GM10248 (cell line): ENCODE measurements around the gene LRRC32.
A peak's percentile ranks its signal among the peaks of the same experiment; 100 is the strongest.

ENCODE experiments used
- CTCF ChIA-PET: fragments of 300-600 bp; sonication (Branson Sonifier 250); formaldehyde crosslinking; extraction: SDS; loops from one replicate; lab custom pipeline; 2021; ENCODE audit warnings: antibody characterized with exemption; lab: Yijun Ruan, JAX
- POLR2A ChIA-PET: fragments of 350-650 bp; sonication (Branson Sonifier 250); formaldehyde crosslinking; extraction: SDS; loops from one replicate; lab custom pipeline; 2020; ENCODE audit warnings: antibody characterized with exemption; lab: Yijun Ruan, JAX
- DNase-seq: peaks from one replicate; pipeline ENCODE4 v3.0.0; 2012; ENCODE audit errors: extremely low spot score
- CTCF ChIP-seq: IDR thresholded peaks from 2 replicates; pipeline ENCODE4 v1.5.1; 2012; ENCODE audit warnings: mild to moderate bottlenecking, low read depth; ENCODE audit errors: extremely low read depth, missing control alignments, control extremely low read depth

The LRRC32 gene, protein sequence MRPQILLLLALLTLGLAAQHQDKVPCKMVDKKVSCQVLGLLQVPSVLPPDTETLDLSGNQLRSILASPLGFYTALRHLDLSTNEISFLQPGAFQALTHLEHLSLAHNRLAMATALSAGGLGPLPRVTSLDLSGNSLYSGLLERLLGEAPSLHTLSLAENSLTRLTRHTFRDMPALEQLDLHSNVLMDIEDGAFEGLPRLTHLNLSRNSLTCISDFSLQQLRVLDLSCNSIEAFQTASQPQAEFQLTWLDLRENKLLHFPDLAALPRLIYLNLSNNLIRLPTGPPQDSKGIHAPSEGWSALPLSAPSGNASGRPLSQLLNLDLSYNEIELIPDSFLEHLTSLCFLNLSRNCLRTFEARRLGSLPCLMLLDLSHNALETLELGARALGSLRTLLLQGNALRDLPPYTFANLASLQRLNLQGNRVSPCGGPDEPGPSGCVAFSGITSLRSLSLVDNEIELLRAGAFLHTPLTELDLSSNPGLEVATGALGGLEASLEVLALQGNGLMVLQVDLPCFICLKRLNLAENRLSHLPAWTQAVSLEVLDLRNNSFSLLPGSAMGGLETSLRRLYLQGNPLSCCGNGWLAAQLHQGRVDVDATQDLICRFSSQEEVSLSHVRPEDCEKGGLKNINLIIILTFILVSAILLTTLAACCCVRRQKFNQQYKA

DNA sequence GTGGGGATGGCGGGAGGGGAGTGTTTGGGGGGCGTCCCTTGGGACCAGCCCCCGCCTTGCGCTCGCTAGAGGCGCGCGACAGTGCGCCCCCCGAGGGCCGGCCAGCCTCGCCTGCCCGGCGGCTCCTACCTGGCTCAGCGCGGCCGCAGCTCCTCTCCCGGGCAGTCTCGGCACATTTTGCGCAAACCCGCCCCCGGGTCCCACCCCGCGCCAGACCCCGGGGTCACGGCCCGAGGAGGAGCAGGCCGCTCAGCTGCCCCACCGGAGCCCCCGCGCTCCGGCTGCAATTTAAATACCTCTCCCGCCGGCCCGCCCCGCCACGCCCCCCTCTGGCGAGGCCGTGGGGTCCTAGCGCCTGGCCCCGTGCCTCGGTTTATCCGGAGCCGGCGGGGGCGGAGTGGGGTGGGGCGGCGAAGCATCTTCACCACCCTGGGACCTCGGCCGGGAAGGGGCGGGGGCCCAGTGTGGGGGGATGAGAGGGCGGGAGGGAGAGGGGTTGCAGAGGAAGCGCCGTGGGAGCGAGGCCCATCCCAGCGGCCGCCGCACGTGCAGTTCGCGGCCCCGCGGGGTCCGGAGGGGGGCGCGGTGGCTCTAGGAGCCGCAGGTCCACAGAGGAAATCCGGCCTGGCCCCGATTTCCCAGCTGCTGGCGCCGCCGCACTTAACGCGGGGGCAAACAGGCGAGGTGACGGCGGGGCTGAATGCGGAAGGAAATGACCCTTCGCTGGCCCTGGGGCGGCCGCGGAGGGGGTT is at the start of gene LRRC32:
TSS of gene LRRC32 (minus strand) at position 263 of the 752 bp plus-strand sequence. CDS start 4,793 bp downstream, outside the sequence.
- DNase-seq, result peak; percentile 59
- POLR2A ChIA-PET, result no interaction called here
- TF ChIP-seq CTCF, result no peak
- CTCF ChIA-PET, result interaction anchor here (0.7 to 2.1 kb wide), 4 partner anchors 10 to 59 kb away, joined by 3 to 9 read pairs (median 4); no protein-coding TSS in a partner anchor

DNA sequence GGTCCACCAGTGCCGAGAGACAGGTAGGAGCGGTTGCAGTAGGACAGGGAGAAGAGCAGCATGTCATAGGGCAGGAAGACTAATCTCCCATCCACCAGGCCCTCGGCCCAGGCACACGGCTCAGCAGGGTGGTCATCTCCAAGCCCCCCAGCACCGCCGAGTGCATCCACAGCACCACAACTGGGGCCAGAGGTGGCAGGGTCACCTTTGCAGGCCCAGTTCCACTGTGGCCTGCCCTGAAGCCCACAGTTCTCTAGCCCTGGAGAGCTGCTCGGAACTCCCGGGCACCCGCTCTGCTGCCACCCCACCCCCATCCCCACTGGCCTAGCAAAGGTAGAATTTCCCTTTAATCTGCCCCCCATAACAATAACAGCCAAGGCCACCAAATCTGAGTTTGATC is 49.1 kb upstream of the LRRC32 start:
- no peak for DNase-seq
- no peak for TF ChIP-seq CTCF
- CTCF ChIA-PET, result interaction anchor here (1.0 to 7.8 kb wide), 2 partner anchors 13 to 15 kb away, joined by 3 to 66 read pairs; no protein-coding TSS in a partner anchor
- POLR2A ChIA-PET, result no interaction called here

DNA sequence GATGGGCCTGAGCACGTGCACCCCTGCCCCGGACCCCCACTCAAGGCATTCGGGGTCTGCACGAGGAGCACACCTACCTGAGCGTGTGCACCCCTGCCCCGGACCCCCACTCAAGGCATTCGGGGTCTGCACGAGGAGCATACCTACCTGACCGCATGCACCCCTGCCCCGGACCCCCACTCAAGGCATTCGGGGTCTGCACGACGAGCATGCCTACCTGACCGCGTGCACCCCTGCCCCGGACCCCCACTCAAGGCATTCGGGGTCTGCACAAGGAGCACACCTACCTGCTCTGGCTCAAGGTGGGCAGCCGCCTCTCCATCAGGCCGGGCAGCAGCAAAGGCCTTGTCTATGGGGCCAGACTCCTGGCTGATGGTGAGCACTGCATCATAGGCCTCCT is 48.7 kb upstream of the LRRC32 start:
- CTCF ChIA-PET, result interaction anchor here (7.8 kb wide), 1 partner anchor 15 kb away, joined by 66 read pairs; no protein-coding TSS in a partner anchor
- no peak for DNase-seq
- TF ChIP-seq CTCF, result no peak
- POLR2A ChIA-PET, result no interaction called here

GRCh38 chr11:76717816-76718215 is 47.3 kb upstream of the LRRC32 start:
- TF ChIP-seq CTCF, result no peak
- no peak for DNase-seq
- ChIA-PET POLR2A (no interaction called here), CTCF (interaction anchor here (1.2 kb wide), 2 partner anchors 80 to 119 kb away, joined by 3 to 4 read pairs; no protein-coding TSS in a partner anchor)

DNA sequence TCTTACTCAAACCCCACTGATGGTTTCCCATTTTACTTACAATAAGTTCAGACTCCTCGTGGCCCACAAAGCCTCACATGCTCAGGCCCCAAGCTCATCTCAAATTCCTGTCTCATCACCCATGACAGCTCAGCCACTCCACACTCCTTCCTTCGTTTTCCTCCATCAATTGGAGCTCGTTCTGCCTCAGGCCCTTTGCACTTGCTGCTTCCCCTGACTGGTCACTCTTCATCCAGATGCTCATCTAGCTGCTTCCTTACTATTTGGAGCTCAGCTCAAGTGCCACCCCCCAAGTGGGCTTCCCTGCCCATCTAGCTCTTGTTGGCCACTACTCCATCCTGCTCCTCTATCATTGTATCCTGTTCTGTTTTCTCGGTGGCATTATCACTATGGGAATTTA is 46.8 kb upstream of the LRRC32 start:
- DNase-seq, result no peak
- TF ChIP-seq CTCF, result no peak
- CTCF ChIA-PET, result interaction anchor here (1.1 to 1.2 kb wide), 4 partner anchors 19 to 203 kb away, joined by 3 to 4 read pairs (median 3); no protein-coding TSS in a partner anchor
- POLR2A ChIA-PET, result no interaction called here

DNA sequence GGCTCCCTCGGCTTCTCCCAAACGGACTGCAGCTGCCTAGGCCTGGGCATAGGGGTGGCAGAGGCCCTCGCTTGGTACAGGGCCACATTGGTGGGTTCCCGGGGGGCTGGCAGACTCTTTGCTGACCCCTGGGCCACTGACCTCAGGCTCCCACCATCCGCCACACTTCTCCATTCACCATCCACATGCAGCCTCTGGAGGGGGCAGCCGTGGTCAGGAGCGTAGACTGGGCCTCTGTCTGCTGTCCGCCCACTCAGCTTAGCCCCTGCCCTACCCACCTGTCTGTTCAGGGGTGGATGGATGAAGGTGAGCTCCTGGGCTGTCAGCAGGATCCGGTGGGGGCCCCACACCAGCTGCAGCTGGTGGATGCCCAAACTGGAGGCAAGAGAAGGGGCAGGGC is 45.7 kb upstream of the LRRC32 start:
- ChIA-PET POLR2A (no interaction called here), CTCF (interaction anchor here (1.1 to 2.4 kb wide), 4 partner anchors 8 to 204 kb away, joined by 3 to 8 read pairs (median 4); no protein-coding TSS in a partner anchor)
- no peak for DNase-seq
- TF ChIP-seq CTCF, result no peak
